ENCODE results near the gene CACNA1B. TPM values are rescaled to one million over a fixed set of nuclear protein-coding genes. Genes with fewer than 3 reads are reported as not detected.

The CACNA1B gene
- total RNA-seq, 4 donors from 2014 or later = not detected

DNA sequence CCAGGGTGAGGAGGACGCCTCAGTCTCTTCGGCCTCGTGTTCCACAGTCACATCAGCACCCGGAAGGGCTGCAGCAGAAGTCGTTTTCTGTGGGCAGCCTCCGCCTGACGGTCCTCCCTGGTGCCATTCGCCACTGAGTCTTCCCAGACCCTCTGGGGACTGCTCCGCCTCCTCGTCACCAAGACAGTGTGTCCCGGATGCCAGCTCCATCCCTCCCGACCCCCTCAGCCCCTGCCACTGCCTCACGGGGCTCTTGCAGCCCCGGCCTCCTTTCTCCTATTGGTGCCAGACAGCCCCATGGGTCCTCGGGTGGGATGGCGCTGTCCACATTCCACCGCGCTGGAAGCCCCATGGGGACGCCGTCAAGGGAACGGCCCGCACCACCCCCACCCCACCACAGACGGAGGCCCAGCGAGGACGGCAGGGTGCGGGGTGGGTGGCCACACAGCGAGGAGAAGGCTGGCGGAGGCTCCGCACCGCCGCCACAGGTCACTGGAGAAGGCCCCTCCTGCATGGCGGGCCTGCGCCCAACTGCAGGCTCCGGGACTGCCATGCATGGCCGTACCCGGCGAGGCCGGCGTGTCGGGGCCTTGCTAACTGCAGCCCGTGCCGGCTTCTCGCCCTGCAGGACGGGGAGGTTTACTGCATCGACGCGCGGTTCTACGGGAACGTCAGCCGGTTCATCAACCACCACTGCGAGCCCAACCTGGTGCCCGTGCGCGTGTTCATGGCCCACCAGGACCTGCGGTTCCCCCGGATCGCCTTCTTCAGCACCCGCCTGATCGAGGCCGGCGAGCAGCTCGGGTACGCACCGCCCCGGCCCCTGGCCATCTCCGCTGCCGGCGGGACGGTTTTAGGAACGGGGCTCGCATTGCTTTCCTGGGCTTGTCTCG, 43.6 kb upstream of the CACNA1B start:
- TF ChIP-seq, protein P1, sequence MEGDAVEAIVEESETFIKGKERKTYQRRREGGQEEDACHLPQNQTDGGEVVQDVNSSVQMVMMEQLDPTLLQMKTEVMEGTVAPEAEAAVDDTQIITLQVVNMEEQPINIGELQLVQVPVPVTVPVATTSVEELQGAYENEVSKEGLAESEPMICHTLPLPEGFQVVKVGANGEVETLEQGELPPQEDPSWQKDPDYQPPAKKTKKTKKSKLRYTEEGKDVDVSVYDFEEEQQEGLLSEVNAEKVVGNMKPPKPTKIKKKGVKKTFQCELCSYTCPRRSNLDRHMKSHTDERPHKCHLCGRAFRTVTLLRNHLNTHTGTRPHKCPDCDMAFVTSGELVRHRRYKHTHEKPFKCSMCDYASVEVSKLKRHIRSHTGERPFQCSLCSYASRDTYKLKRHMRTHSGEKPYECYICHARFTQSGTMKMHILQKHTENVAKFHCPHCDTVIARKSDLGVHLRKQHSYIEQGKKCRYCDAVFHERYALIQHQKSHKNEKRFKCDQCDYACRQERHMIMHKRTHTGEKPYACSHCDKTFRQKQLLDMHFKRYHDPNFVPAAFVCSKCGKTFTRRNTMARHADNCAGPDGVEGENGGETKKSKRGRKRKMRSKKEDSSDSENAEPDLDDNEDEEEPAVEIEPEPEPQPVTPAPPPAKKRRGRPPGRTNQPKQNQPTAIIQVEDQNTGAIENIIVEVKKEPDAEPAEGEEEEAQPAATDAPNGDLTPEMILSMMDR (IDR thresholded peaks at IDR 0.05) = no peak
- no peak for DNase-seq (ENCODE audit: low spot score)
- ATAC-seq (ENCODE audit: low FRiP score) = no peak

DNA sequence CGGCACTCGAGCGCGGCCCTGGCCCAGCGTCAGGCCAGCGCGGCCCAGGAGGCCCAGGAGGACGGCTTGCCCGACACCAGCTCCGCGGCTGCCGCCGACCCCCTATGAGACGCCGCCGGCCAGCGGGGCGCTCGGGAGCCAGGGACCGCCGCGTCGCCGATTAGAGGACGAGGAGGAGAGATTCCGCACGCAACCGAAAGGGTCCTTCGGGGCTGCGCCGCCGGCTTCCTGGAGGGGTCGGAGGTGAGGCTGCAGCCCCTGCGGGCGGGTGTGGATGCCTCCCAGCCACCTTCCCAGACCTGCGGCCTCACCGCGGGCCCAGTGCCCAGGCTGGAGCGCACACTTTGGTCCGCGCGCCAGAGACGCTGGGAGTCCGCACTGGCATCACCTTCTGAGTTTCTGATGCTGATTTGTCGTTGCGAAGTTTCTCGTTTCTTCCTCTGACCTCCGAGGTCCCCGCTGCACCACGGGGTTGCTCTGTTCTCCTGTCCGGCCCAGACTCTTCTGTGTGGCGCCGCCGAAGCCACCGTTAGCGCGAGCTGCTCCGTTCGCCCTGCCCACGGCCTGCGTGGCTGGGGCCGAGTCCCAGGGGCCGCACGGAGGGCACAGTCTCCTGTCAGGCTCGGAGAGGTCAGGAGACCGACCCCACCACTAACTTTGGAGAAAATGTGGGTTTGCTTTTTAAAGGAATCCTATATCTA, 42.6 kb upstream of the CACNA1B start:
- TF ChIP-seq, protein P1 (IDR thresholded peaks at IDR 0.05) = no peak
- ATAC-seq (ENCODE audit: low FRiP score) (no peak), DNase-seq (ENCODE audit: low spot score) (no peak)

DNA sequence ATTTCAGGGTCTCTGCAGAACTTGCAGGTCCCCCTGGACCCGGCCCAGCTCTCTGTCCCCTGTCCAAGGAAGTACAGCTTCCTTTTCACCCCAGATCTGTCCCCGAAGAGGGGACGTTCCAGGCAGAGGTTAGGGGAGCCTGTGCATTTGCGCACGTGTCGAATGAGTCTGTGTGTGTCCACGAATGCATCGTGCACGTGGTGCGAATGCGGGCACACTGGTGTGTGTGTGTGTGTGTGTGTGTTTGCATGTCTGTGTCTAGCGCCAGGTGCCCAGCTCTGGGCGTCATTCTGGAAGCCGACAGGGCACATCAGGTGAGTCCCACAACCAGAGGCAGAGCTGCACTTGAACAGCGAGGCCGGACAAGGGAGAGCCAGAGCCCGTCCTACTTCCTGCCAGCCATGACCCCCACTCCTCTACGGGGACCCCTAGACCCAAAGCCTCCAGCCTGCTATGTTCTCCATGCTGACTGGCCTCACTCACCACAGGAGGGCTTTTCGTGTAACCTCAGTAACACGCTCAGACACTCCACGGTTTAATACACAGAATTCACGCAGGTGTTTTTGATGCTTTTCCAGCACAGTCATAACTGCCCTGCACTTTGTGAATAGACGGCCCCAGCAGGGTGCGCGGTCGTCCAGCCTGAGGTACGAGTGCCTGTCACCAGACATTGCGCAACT, 41.3 kb upstream of the CACNA1B start:
- no peak for ATAC-seq (ENCODE audit: low FRiP score)
- TF ChIP-seq, protein P1 (IDR thresholded peaks at IDR 0.05) = no peak

DNA sequence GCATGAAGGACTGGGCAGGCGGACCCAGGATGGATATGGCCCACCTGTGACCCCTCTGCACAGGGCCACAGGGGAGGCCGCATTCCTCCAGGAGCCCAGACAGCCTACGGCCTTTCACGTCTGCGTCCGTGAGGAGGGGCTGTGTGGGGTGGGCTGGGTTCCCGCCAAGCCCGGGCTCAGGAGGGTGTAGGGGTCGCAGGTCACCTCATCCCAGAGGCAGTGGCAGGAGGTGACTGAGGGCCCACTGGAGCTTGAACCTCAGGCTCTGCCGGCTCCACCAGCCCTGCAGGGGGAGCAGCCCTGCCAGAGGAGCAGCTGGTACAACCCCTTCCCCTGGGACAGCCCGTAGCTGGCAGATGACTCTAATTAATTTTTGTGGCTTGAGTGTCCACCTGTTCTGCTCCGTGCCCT, 40.7 kb upstream of the CACNA1B start:
- DNase-seq (ENCODE audit: low spot score) = no peak
- TF ChIP-seq, protein P1 (IDR thresholded peaks at IDR 0.05) = no peak
- no peak for ATAC-seq (ENCODE audit: low FRiP score)

More for the DNA sequence above, 41.3 kb upstream of the CACNA1B start:
- DNase-seq (ENCODE audit: low spot score) = no peak

DNA sequence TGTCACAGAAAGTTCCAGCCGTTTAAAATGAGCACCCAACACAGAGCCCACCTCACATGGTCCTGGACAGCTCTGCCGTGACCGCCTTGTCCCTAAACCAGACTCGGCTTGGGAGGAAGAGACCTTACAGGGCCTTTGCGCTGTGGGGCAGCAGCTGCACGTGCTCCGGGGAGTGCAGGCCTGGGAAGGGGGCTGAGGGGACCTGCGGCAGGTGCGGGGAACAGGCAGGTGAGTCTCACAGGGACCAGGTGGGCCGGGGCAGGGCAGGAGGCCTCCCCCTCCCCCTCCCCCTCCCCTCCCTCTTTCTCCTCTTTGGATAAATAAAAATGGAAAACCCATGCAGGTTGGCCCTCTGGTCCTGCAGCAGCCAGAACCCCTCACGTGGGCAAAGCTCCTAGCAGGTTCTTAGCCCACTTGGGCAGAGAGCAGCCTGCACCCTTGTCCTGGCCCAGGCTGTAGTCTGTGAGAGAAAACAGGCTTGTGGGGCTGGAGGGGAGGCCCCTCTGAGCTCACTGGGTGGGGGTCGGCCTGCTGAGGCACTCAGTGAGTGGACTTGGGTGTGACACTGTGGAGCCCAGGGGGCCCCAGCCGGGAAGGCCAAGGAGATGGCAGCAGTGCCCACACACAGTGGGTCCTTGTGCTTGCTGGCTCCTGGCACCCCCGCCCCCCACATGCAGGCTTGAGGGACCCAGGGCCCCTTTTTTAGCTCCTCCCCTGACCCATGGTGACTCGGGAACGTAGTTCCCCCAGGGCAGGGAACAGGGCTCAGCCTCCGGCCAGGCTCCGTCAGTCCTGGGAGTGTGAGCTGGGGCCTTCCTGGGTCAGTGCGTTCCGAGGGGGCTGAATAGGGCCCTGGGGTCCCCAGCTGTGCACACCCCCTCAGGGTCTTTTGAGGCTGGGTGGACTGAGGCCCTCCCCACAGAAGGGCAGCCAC, 40.0 kb upstream of the CACNA1B start:
- DNase-seq (ENCODE audit: low spot score) = no peak
- ATAC-seq (ENCODE audit: low FRiP score) = no peak
- TF ChIP-seq, protein P1 (IDR thresholded peaks at IDR 0.05) = no peak

DNA sequence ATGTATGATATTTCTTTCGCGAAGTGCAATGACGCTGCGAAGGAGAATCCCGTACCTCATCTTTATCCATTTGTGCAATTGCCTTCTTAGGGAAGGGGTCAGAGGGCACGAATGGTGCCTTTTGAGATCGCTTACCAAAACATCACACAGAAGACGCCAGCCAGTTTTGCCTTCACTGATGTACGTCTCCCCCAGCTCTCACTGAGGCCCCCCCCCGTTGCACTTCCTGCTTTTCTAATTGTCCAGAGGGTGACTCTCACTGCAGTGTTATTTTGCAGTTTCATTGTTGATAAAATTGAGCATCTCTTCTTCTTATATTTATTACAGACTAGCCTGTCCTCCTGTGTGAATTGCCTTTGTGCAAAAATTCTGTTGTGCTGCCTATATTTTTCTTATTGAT, 39.0 kb upstream of the CACNA1B start:
- DNase-seq (ENCODE audit: low spot score) (no peak), ATAC-seq (ENCODE audit: low FRiP score) (no peak)
- TF ChIP-seq, protein P1 (IDR thresholded peaks at IDR 0.05) = no peak
